Measurements from ENCODE around the gene FZD7.

DNA sequence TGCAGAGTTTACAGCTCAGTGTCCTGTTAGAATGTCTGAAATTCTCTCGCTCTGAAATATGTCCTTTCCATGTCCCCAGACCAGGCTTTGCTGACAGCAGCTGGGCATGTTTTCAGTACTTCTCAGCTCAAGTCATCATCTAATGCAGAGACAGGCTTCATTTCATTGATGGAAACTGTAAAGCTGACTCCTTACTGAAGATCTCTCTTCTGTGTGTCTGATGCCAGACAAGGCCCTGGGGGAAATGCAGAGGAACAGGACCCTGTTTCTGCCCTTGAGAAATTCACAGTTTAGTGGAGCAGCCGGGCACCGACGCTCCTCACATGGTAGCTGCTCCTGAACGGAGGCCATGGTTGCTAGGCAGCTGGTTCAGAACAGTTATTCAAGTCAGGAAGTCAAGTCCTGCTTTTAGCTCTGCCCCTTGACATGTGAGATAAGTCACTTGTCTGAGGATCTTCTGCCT is 24.6 kb upstream of the FZD7 start:
- TF ChIP-seq, protein P1, sequence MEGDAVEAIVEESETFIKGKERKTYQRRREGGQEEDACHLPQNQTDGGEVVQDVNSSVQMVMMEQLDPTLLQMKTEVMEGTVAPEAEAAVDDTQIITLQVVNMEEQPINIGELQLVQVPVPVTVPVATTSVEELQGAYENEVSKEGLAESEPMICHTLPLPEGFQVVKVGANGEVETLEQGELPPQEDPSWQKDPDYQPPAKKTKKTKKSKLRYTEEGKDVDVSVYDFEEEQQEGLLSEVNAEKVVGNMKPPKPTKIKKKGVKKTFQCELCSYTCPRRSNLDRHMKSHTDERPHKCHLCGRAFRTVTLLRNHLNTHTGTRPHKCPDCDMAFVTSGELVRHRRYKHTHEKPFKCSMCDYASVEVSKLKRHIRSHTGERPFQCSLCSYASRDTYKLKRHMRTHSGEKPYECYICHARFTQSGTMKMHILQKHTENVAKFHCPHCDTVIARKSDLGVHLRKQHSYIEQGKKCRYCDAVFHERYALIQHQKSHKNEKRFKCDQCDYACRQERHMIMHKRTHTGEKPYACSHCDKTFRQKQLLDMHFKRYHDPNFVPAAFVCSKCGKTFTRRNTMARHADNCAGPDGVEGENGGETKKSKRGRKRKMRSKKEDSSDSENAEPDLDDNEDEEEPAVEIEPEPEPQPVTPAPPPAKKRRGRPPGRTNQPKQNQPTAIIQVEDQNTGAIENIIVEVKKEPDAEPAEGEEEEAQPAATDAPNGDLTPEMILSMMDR (conservative IDR thresholded peaks at IDR 0.05 in 1 of 2, IDR thresholded peaks at IDR 0.05 in 1 of 2; ENCODE audit: low read depth in 1 of 2, low read length in 2 of 2): no peak
- no peak for TF ChIP-seq EZH2 (IDR thresholded peaks at IDR 0.05; ENCODE audit: low read length, missing control alignments)
